Ovary (tissue), 3 donors: ENCODE data around the gene PLXDC2.

Source experiments
- CTCF ChIP-seq, 3 donors: fragments of 450-650 bp in 2 of 3; fragments of 200-600 bp in 1 of 3; IDR thresholded peaks; one replicate each; pipeline versions ENCODE4 v1.5.1 to v1.8.0; 2016 to 2022; ENCODE audit warnings: antibody characterized with exemption in 3 of 3, mild to moderate bottlenecking in 1 of 3
- EP300 ChIP-seq: sonication (generic); formaldehyde crosslinking; IDR thresholded peaks from one replicate; pipeline ENCODE4 v1.6.1; 2017; ENCODE audit warnings: antibody characterized with exemption
- POLR2A ChIP-seq: fragments of 450-650 bp; IDR thresholded peaks from one replicate; pipeline ENCODE4 v1.6.1; 2017; ENCODE audit warnings: antibody characterized with exemption, mild to moderate bottlenecking, moderate library complexity
- donor health status: DM: no; HTN: no; CAD: no.

- TF ChIP-seq CTCF (IDR thresholded peaks at IDR 0.05), result no peak
- no peak for TF ChIP-seq POLR2A
- TF ChIP-seq EP300, result no peak
These were observed 341.1 kb downstream of the PLXDC2 start for GRCh38 chr10:20157314-20157713.
